Measurements from ENCODE around the gene MBLAC1.

GRCh38 chr7:100132126-100132525 is 5.4 kb downstream of the MBLAC1 start:
- TF ChIP-seq POLR2A (IDR thresholded peaks at IDR 0.05; ENCODE audit: low read depth, low read length), result no peak
- no peak for TF ChIP-seq CEBPB (IDR thresholded peaks at IDR 0.05; ENCODE audit: low read depth, low read length)
- no peak for TF ChIP-seq MAFK (IDR thresholded peaks at IDR 0.05; ENCODE audit: low read depth, low read length)
- TF ChIP-seq CTCF (conservative IDR thresholded peaks at IDR 0.05; ENCODE audit: low read depth, low read length), result no peak
- no peak for TF ChIP-seq MXI1 (IDR thresholded peaks at IDR 0.05; ENCODE audit: borderline replicate concordance, low read depth, low read length)
- no peak for TF ChIP-seq RAD21 (IDR thresholded peaks at IDR 0.05; ENCODE audit: low read length)
- no peak for TF ChIP-seq SMC3 (IDR thresholded peaks at IDR 0.05; ENCODE audit: low read depth, low read length)
- TF ChIP-seq RFX5 (IDR thresholded peaks at IDR 0.05; ENCODE audit: low read depth, low read length), result no peak
- TF ChIP-seq BHLHE40 (IDR thresholded peaks at IDR 0.05; ENCODE audit: low read depth, low read length), result no peak
- TF ChIP-seq USF2 (IDR thresholded peaks at IDR 0.05; ENCODE audit: low read depth, low read length), result no peak
- TF ChIP-seq CHD1 (IDR thresholded peaks at IDR 0.05; ENCODE audit: low read depth, low read length), result no peak
- no peak for TF ChIP-seq FOS (IDR thresholded peaks at IDR 0.05; ENCODE audit: low read depth, low read length)
- TF ChIP-seq RCOR1 (IDR thresholded peaks at IDR 0.05; ENCODE audit: insufficient replicate concordance, low read length), result no peak
- no peak for TF ChIP-seq NFE2L2 (IDR thresholded peaks at IDR 0.05; ENCODE audit: low read depth, low read length)
